Keratinocyte (primary cell): ENCODE results near the gene CCDC146. TPM values are rescaled to one million over a fixed set of nuclear protein-coding genes. Genes with fewer than 3 reads are reported as not detected.
"Not testable (repeated sequence)": the region's sequence is repeated elsewhere in the genome, so short reads cannot be mapped to it uniquely, and the experiment has no call there.

Experiments used
- DNase-seq: peaks from one replicate; pipeline ENCODE4 v3.0.0-alpha.2; 2011; ENCODE audit warnings: low read depth, missing footprints, low spot score
- FAIRE-seq: peaks from 2 replicates; lab custom pipeline; 2011; peaks lifted over from hg19 to GRCh38; lab: Jason Lieb, UNC
- H2AFZ ChIP-seq: 2 replicates; pipeline ENCODE4 v1.6.0; 2012; ENCODE audit warnings: low read length, control low read depth, inconsistent platforms; ENCODE audit not compliant: control insufficient read depth
- H3K27ac ChIP-seq: 2 replicates; pipeline ENCODE4 v1.5.1; 2011; ENCODE audit warnings: low read length; ENCODE audit not compliant: control insufficient read depth, insufficient read depth
- H3K27me3 ChIP-seq: 3 replicates; pipeline ENCODE4 v1.6.0; 2011; ENCODE audit warnings: low read length; ENCODE audit not compliant: control insufficient read depth, insufficient read depth; ENCODE audit errors: extremely low read depth
- H3K36me3 ChIP-seq, 2 experiments: 2 replicates in 1 of 2; 3 replicates in 1 of 2; pipeline ENCODE4 v1.5.1; 2011; ENCODE audit warnings: low read length in 2 of 2, mild to moderate bottlenecking in 1 of 2; ENCODE audit not compliant: control insufficient read depth in 2 of 2, insufficient read depth in 2 of 2; ENCODE audit errors: extremely low read depth in 1 of 2
- H3K4me1 ChIP-seq: 3 replicates; pipeline ENCODE4 v1.5.1; 2011; ENCODE audit warnings: low read length; ENCODE audit not compliant: control insufficient read depth, insufficient read depth; ENCODE audit errors: extremely low read depth
- H3K4me2 ChIP-seq: 3 replicates; pipeline ENCODE4 v1.6.0; 2011; ENCODE audit warnings: low read depth, low read length; ENCODE audit not compliant: control insufficient read depth, insufficient read depth; ENCODE audit errors: extremely low read depth
- H3K4me3 ChIP-seq, 3 experiments: fragments of 200-600 bp in 1 of 3; sonication (generic) in 1 of 3; 2 replicates in 2 of 3; 3 replicates in 1 of 3; pipeline ENCODE4 v1.5.1; 2011 to 2016; ENCODE audit warnings: low read length in 3 of 3, mild to moderate bottlenecking in 3 of 3, control low read depth in 2 of 3, inconsistent platforms in 1 of 3, low read depth in 1 of 3, mixed read lengths in 1 of 3, mixed run types in 1 of 3, moderate library complexity in 1 of 3; ENCODE audit not compliant: control insufficient read depth in 2 of 3, insufficient read depth in 2 of 3; ENCODE audit errors: extremely low read depth in 1 of 3
- H3K79me2 ChIP-seq: 2 replicates; pipeline ENCODE4 v1.6.0; 2012; ENCODE audit warnings: low read length; ENCODE audit not compliant: control insufficient read depth, insufficient read depth
- H3K9ac ChIP-seq: 3 replicates; pipeline ENCODE4 v1.6.0; 2011; ENCODE audit warnings: low read length; ENCODE audit not compliant: control insufficient read depth, insufficient read depth; ENCODE audit errors: extremely low read depth
- H3K9me1 ChIP-seq: 3 replicates; pipeline ENCODE4 v1.6.0; 2011; ENCODE audit warnings: low read length; ENCODE audit not compliant: control insufficient read depth, insufficient read depth; ENCODE audit errors: extremely low read depth
- H3K9me3 ChIP-seq: 2 replicates; pipeline ENCODE4 v1.5.1; 2012; ENCODE audit warnings: low read depth, low read length; ENCODE audit not compliant: control insufficient read depth
- H4K20me1 ChIP-seq: 3 replicates; pipeline ENCODE4 v1.6.0; 2011; ENCODE audit warnings: low read length; ENCODE audit not compliant: control insufficient read depth, insufficient read depth; ENCODE audit errors: extremely low read depth
- dilution Hi-C: fragments of 300-500 bp; cut with MboI; formaldehyde crosslinking; loops from one replicate; pipeline ENCODE4 v1.7.0; 2020; ENCODE audit warnings: low sequenced_read_pairs; ENCODE audit not compliant: extremely low pct_ligation_motif_present
- polyA plus RNA-seq, 5 experiments: library from polyadenylated mRNA; depleted of rRNA in 3 of 5; stranded (reverse) in 3 of 5; stranded (forward) in 1 of 5; unstranded in 1 of 5; fragments of >200 nt; gene quantifications; 1 replicate in 1 of 5; 2 replicates in 3 of 5; 3 replicates in 1 of 5; pipeline versions ENCODE4 v1.2.1 to v1.2.3, GENCODE V29; 2011 to 2012; ENCODE audit warnings: missing spikeins in 2 of 5, low read depth in 1 of 5, low replicate concordance in 1 of 5

Gene CCDC146
- polyA plus RNA-seq, 1 donor (not counting 4 experiments of a cell fraction or from before 2014, with no cell fraction given), result 5.7 TPM

GRCh38 chr7:77079624-77080023 lies 42.8 kb upstream of the CCDC146 start:
- H3K36me3 ChIP-seq, H3K9ac ChIP-seq, H3K27me3 ChIP-seq, FAIRE-seq, H3K27ac ChIP-seq, H3K4me3 ChIP-seq, H4K20me1 ChIP-seq, H3K9me1 ChIP-seq, H3K4me2 ChIP-seq, DNase-seq, H3K9me3 ChIP-seq, H2AFZ ChIP-seq, H3K79me2 ChIP-seq, H3K4me1 ChIP-seq, dilution Hi-C loops: not testable (repeated sequence)

DNA sequence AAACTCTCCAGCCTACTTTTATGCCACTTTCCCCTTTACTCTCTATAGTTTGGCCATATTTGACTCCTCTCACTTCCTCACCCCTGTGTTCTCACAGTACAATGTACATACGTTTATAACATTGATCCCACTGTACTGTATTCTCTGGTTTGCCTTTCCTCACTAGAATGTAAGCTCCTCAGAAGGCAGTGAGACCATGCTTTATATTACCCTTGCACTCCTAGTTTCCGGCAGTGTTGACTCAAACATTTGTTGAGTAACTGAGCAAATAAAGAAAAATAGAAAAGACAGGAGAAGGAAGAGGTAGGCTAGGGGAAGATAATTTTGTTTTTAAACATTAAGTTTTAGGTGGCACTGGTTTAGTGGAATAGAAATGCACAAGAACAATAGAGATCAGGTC lies 42.2 kb upstream of the CCDC146 start:
- FAIRE-seq, H3K79me2 ChIP-seq, H3K4me3 ChIP-seq, H3K27me3 ChIP-seq, H3K27ac ChIP-seq, dilution Hi-C loops, H3K4me1 ChIP-seq, H2AFZ ChIP-seq, DNase-seq, H4K20me1 ChIP-seq, H3K9me1 ChIP-seq, H3K36me3 ChIP-seq, H3K9ac ChIP-seq, H3K9me3 ChIP-seq, H3K4me2 ChIP-seq: not testable (repeated sequence)

DNA sequence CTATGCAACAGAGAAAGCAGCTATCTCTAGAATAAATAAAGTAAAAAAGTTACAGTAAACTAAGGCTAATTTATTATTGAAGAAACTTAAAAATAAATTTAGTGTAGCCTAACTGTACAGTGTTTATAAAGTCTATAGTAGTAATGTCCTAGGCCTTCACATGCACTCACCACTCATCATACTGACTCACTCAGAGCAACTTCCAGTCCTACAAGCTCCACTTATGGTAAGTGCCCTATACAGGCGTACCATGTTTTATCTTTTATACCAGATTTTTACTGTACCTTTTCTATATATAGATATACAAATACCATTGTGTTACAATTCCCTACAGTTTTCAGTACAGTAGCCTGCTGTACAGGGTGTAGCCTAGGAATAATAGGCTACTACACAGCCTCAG lies 40.2 kb upstream of the CCDC146 start:
- H3K27ac ChIP-seq, H3K9ac ChIP-seq, H3K9me1 ChIP-seq, FAIRE-seq, H3K27me3 ChIP-seq, H4K20me1 ChIP-seq, H3K36me3 ChIP-seq, H2AFZ ChIP-seq, dilution Hi-C loops, H3K79me2 ChIP-seq, H3K4me3 ChIP-seq, H3K9me3 ChIP-seq, H3K4me1 ChIP-seq, H3K4me2 ChIP-seq, DNase-seq: not testable (repeated sequence)

GRCh38 chr7:77092301-77092700 lies 30.1 kb upstream of the CCDC146 start:
- DNase-seq, H3K9me3 ChIP-seq, H3K36me3 ChIP-seq, H3K27me3 ChIP-seq, H4K20me1 ChIP-seq, dilution Hi-C loops, H3K9me1 ChIP-seq, H3K9ac ChIP-seq, H3K4me3 ChIP-seq, H3K79me2 ChIP-seq, H2AFZ ChIP-seq, H3K4me1 ChIP-seq, H3K4me2 ChIP-seq, FAIRE-seq, H3K27ac ChIP-seq: not testable (repeated sequence)

DNA sequence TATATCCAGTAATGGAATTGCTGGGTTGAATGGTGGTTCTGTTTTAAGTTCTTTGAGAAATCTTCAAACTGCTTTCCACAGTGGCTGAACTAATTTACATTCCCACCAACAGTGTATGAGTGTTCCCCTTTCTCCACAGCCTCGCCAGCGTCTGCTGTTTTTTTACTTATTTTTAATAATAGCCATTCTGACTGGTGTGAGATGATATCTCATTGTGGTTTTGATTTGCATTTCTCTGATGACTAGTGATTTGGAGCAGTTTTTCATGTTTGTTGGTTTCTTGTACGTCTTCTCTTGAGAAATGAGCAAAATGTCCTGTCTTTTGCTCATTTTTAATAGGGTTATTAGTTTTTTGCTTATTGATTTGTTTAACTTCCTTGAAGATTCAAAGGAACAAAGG lies 21.9 kb upstream of the CCDC146 start:
- DNase-seq, H3K9ac ChIP-seq, H3K4me1 ChIP-seq, H3K36me3 ChIP-seq, H3K9me1 ChIP-seq, H3K4me3 ChIP-seq, H3K27ac ChIP-seq, H4K20me1 ChIP-seq, FAIRE-seq, H3K79me2 ChIP-seq, dilution Hi-C loops, H2AFZ ChIP-seq, H3K4me2 ChIP-seq, H3K9me3 ChIP-seq, H3K27me3 ChIP-seq: not testable (repeated sequence)
